ENCODE results near the gene ZWILCH.

- TF ChIP-seq CTCF (IDR thresholded peaks at IDR 0.05) = no peak
- no peak for TF ChIP-seq POLR2A (IDR thresholded peaks at IDR 0.05)
These were observed 60.1 kb downstream of the ZWILCH start for GRCh38 chr15:66565141-66565641.
